SJCRH30 (cell line): ENCODE results near the gene ZAP70. TPM values are rescaled to one million over a fixed set of nuclear protein-coding genes. Genes with fewer than 3 reads are reported as not detected.

ENCODE experiments used
- DNase-seq, 2 experiments: peaks; one replicate each; pipeline ENCODE4 v3.0.0-alpha.2; 2015 to 2020
- H3K27ac ChIP-seq: fragments of 250-450 bp; sonication (Bioruptor Pico); 2 replicates; pipeline ENCODE4 v1.5.1; 2020; ENCODE audit warnings: mild to moderate bottlenecking, moderate library complexity
- H3K27me3 ChIP-seq: fragments of 250-450 bp; sonication (Bioruptor Pico); 2 replicates; pipeline ENCODE4 v1.5.1; 2020; ENCODE audit warnings: mild to moderate bottlenecking, moderate library complexity
- H3K36me3 ChIP-seq: fragments of 250-450 bp; sonication (Bioruptor Pico); 2 replicates; pipeline ENCODE4 v1.5.1; 2020; ENCODE audit warnings: mild to moderate bottlenecking, moderate library complexity
- H3K4me1 ChIP-seq: fragments of 250-450 bp; sonication (Bioruptor Pico); 2 replicates; pipeline ENCODE4 v1.5.1; 2020; ENCODE audit warnings: mild to moderate bottlenecking, moderate library complexity
- H3K4me3 ChIP-seq: fragments of 250-450 bp; sonication (Bioruptor Pico); 2 replicates; pipeline ENCODE4 v1.5.1; 2020; ENCODE audit warnings: mild to moderate bottlenecking, moderate library complexity
- H3K9me3 ChIP-seq: fragments of 250-450 bp; sonication (Bioruptor Pico); replicated peaks from 2 replicates; pipeline ENCODE4 v1.5.1; 2020; ENCODE audit warnings: mild to moderate bottlenecking, moderate library complexity
- total RNA-seq: library from RNA; depleted of rRNA; stranded (reverse); fragments of >200 nt; shearing (Covaris generic); gene quantifications from 2 replicates; pipeline ENCODE4 v1.2.3, GENCODE V29; 2014

The ZAP70 gene
- total RNA-seq, 1 experiment from 2014 or later = 0.30 TPM

DNA sequence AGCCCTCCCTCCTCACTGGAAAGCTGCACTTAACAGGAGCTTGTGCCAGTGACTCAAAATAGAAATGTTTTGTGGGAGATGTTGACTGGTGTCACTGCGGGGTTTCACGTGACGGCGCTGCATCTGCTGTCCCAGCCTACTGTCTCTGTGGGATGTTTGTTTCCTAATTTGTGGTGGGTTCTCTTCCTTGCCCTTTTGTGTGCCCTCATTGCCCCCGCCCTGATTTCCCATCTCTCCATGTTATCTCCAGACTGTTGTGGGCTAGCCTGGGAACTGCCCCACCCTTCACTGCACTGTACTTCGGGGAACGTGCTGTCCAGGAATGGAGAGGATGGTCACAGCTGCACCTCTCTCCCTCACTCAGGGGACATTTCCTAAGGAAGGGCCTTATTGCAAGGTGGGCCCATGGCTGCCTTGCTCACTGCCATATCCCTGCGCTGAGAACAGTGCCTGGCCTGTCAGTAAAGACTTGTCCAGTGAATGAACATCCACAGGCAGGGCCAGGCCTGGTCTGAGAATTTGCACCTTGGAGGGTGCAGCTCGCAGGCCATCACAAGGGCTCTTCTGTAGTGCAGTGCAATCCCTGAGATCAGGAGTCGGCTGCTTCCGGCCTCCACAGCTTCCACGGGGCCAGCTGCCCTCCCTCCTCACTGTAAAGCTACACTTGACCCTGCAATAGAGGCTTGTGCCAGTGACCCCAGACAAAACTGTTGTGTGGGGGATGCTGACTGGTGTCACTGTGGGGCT is 18.1 kb downstream of the ZAP70 start:
- no peaks in the 10 kb centered on the region for H3K36me3 ChIP-seq
- DNase-seq = no peak
- H3K27ac ChIP-seq = no peak overlapping the region
- H3K9me3 ChIP-seq = peaks cover 10% of the 10 kb centered on the region; the same call in 1 of the 2 replicates
- H3K4me1 ChIP-seq = peaks cover 5% of the 10 kb centered on the region; the same call in 1 of the 2 replicates
- no peak overlapping the region for H3K4me3 ChIP-seq
- no peaks in the 10 kb centered on the region for H3K27me3 ChIP-seq

DNA sequence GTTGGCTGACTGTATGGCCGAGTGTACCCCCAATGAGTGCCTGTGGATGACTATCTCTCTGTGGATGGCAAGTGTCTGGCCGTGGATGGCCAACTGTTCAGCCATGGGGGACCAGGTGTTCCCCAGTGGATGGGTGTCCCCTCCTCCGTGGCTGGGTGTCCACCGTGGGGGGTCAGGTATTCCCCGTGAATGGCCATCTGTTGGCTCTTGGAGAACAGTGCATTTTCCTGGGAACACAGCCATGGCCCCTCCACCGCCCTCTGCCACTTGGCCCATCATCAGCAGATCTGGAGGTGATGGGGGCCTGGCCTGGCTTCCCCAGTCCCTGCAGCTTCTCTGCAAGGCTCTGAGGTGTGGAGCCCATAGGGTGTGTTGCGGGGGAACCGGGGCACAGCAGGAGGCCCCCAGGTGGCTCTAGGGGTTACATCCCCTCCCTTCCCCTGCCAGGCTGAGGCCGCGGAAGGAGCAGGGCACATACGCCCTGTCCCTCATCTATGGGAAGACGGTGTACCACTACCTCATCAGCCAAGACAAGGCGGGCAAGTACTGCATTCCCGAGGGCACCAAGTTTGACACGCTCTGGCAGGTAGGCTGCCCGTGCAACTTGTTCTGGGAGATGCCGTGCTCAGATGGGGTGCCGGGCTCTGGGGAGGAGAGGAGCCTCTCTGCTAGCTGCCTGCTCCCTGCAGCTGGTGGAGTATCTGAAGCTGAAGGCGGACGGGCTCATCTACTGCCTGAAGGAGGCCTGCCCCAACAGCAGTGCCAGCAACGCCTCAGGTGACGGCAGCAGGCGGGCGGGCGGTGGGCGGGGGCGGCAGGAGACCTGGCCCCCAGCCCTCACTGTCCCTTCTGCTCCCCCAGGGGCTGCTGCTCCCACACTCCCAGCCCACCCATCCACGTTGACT is 19.3 kb downstream of the ZAP70 start:
- peaks cover 7% of the 10 kb centered on the region; the same call in 1 of the 2 replicates for H3K9me3 ChIP-seq
- no peak for DNase-seq
- peaks cover 2% of the 10 kb centered on the region; the same call in 1 of the 2 replicates for H3K4me1 ChIP-seq
- no peak overlapping the region for H3K4me3 ChIP-seq
- no peak overlapping the region for H3K27ac ChIP-seq
- no peaks in the 10 kb centered on the region for H3K36me3 ChIP-seq
- H3K27me3 ChIP-seq = no peaks in the 10 kb centered on the region

DNA sequence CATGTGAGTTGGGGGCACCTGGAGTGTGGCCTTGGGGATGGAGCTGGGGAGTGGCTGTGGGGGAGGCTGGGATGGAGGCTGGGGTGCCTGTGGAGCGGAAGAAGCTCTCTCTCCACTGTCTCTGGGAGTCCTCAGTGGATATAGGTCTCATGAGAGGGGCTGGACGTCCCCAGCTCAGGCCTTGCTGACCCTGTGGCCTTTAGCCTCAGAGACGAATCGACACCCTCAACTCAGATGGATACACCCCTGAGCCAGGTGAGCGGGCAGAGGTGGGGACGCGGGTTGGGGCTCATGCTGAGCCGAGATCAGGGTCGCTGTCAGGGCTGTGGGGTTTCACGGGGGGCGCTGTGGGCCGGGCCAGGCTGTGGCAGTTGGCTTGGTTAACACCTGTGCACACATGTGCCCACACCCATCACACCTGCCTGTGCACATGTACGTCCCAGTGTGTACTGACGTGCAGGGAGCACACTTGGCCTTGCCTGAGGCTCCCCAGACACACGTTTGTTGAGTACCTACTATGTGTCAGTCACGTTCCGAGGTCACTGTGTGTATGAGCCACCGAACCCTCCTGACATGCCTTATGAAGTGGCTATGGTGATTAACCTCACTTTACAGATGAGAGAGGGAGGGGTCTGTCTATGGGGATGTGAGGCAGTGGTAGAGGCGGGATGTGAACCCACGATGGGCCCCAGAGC is 20.1 kb downstream of the ZAP70 start:
- no peak overlapping the region for H3K27ac ChIP-seq
- no peak for DNase-seq
- no peaks in the 10 kb centered on the region for H3K4me1 ChIP-seq
- no peak overlapping the region for H3K4me3 ChIP-seq
- no peaks in the 10 kb centered on the region for H3K36me3 ChIP-seq
- H3K27me3 ChIP-seq = no peaks in the 10 kb centered on the region
- peaks cover 7% of the 10 kb centered on the region; the same call in 1 of the 2 replicates for H3K9me3 ChIP-seq

DNA sequence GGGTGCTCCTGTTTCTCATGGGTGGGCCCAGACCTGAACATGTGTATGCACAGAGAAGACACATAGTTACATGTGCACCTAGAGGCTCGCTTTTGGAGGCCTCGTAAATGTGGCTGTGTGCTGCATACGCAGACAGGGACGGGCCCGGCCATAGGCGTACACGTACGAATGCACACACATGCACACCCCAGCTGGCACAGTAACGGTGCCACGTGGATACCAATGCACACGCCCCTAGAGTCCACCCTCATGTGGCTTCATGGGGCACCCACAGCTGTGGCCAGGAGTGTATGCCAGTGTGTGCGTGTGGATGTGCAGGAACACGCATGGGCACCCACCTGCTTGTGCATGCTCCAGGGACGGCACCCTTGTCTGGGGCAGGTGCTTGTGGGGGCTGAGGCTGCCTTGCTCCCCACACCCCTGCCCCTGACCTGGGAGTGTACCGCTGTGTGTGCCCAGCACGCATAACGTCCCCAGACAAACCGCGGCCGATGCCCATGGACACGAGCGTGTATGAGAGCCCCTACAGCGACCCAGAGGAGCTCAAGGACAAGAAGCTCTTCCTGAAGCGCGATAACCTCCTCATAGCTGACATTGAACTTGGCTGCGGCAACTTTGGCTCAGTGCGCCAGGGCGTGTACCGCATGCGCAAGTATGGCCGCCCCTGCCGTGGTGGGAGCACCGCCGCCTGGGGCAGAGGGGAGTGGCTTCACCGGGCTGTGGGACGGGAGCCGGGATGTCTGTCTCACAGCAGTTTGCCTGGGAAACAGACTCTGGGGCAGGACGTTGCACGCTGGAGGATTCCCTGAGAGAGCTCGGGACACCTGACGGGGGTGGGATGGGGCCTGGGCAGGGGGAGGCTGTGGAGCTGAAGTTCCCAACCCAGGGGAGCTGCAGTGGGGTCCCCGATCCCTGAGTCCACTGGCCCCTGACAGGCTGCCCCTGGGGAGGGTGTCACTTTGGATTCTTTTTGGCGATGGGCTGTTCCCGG is 21.0 kb downstream of the ZAP70 start:
- no peaks in the 10 kb centered on the region for H3K36me3 ChIP-seq
- H3K9me3 ChIP-seq = peaks cover 7% of the 10 kb centered on the region; the same call in 1 of the 2 replicates
- DNase-seq = no peak
- H3K27ac ChIP-seq = no peak overlapping the region
- H3K4me3 ChIP-seq = no peak overlapping the region
- no peaks in the 10 kb centered on the region for H3K27me3 ChIP-seq
- H3K4me1 ChIP-seq = no peaks in the 10 kb centered on the region

DNA sequence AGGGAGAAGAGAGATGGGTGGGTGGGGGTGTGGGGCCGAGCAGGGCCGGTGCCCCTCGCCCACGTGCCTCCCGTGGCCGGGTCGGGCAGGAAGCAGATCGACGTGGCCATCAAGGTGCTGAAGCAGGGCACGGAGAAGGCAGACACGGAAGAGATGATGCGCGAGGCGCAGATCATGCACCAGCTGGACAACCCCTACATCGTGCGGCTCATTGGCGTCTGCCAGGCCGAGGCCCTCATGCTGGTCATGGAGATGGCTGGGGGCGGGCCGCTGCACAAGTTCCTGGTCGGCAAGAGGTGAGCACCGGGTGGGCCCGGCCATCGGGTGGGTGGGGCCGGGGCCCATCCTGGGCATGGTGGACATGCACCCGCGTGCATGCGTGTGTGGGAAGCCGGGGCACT is 21.8 kb downstream of the ZAP70 start:
- no peaks in the 10 kb centered on the region for H3K4me1 ChIP-seq
- H3K9me3 ChIP-seq = peaks cover 4% of the 10 kb centered on the region; the same call in 1 of the 2 replicates
- no peaks in the 10 kb centered on the region for H3K36me3 ChIP-seq
- no peak overlapping the region for H3K27ac ChIP-seq
- no peak for DNase-seq
- no peak overlapping the region for H3K4me3 ChIP-seq
- H3K27me3 ChIP-seq = no peaks in the 10 kb centered on the region

DNA sequence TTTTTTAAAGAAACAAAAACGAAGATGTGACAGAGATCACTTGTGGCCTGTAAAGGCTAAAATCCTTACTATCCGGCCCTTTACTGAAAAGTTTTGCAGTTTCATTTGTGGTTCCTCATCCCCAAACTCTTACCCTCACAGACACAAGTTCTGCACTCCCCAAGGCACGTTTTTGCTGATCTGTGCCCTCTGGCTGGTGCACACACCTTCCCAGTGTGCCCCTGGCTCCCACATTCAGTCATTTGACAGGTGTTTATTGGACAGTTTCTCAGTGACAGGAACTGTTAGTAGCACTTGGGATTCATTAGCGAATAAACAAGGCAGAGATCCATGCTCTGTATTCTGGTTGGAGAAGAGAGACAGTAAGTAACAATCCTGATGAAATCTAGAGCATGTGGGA is 22.8 kb downstream of the ZAP70 start:
- Histone ChIP-seq H3K36me3 (no peaks in the 10 kb centered on the region), H3K27ac (no peak overlapping the region), H3K4me1 (peaks cover 3% of the 10 kb centered on the region; the same call in 1 of the 2 replicates), H3K4me3 (no peak overlapping the region), H3K27me3 (no peaks in the 10 kb centered on the region), H3K9me3 (no peaks in the 10 kb centered on the region)
- no peak for DNase-seq

DNA sequence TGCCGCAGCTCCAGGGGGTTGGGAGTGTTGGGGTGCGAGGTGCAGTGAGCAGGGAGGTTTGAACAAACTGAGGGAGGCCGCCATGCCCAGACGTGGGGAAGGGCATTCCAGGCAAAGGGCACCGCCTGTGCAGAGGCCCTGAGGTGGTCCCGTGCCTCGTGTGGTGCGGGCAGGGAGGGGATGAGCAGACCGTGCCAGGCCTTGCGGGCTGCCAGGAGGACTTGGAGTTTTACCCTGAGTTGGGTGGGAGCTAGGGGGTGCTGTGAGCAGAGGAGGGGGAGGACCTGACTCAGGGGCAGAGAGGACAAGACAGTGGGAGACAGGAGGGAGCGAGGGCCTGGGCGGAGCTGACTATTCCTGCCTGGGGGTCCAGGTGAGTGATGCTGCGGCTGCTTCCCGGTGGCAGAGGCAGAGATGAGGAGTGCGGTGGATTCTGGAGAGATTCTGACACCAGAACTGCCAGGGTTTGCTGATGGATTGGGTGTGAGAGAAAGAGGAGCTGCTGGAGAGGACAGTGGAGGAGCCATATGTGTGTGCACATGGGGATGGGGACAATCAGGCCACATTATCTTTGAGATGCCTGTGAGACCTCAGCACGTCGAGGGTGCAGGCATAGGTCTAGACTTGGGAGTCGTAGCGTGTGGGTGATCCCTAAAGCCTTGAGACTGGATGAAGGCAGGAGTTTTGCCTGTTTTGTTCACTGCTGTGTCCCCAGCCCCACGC is 23.4 kb downstream of the ZAP70 start:
- H3K4me1 ChIP-seq = peaks cover 4% of the 10 kb centered on the region; the same call in 1 of the 2 replicates
- no peak overlapping the region for H3K27ac ChIP-seq
- H3K9me3 ChIP-seq = no peaks in the 10 kb centered on the region
- DNase-seq = no peak
- H3K36me3 ChIP-seq = no peaks in the 10 kb centered on the region
- no peak overlapping the region for H3K4me3 ChIP-seq
- no peaks in the 10 kb centered on the region for H3K27me3 ChIP-seq

DNA sequence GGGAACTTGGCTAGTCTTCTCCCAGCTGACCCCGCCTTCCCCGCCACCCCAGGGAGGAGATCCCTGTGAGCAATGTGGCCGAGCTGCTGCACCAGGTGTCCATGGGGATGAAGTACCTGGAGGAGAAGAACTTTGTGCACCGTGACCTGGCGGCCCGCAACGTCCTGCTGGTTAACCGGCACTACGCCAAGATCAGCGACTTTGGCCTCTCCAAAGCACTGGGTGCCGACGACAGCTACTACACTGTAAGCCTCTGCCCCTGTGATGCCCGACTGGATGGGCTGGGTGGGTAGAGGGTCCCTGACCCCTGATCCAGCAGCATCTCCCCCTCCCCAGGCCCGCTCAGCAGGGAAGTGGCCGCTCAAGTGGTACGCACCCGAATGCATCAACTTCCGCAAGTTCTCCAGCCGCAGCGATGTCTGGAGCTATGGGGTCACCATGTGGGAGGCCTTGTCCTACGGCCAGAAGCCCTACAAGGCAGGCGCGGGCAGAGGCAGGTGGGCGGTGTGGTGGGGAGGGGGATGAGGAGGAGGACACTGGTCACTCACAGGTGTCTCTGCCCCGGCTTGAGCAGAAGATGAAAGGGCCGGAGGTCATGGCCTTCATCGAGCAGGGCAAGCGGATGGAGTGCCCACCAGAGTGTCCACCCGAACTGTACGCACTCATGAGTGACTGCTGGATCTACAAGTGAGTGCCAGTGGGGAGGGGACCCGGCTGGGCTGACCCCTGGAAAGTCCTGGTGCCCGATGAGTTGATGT is 24.2 kb downstream of the ZAP70 start:
- no peak for DNase-seq

DNA sequence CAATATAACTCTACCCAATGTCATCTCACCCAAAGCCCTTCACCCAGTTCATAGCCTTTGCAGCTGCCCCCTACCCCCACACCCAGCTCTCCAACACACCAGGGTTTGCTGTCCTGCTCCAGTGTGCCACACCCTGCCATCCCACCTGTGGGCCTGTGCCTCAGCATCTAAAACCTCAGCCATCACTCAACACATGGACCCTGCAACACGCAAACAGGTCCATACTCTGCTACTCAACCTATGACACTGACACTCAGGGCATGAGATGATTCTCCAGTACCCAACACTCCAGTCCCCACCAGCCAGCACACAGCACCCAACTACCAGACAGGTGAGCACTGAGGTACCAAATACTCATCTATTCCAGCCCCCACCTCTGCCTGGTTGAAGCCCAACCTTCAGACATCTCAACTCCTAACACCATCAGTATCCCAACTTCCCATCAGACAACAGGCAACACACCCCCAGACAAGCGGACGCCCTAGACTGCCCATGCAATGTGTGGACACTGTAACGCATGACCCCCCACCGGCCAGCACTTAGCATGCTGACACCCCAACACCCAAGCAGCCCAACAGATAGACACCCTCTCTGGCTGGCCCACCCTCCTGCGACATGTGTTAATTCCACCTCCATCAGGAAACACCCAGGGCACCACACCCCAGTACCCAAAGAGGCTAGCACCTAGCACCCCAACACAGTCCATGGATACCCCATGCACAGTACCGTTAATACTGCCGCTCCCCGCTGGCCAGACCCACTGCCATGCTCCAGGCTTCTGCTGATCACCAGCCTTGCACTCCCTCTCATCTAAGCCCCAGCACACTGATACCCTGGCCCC is 25.0 kb downstream of the ZAP70 start:
- no peaks in the 10 kb centered on the region for H3K36me3 ChIP-seq
- peaks cover 4% of the 10 kb centered on the region; the same call in 1 of the 2 replicates for H3K4me1 ChIP-seq
- DNase-seq = no peak
- no peak overlapping the region for H3K27ac ChIP-seq
- no peak overlapping the region for H3K4me3 ChIP-seq
- no peaks in the 10 kb centered on the region for H3K9me3 ChIP-seq
- no peaks in the 10 kb centered on the region for H3K27me3 ChIP-seq

More for the DNA sequence above, 24.2 kb downstream of the ZAP70 start:
- Histone ChIP-seq H3K27ac (no peak overlapping the region), H3K36me3 (no peaks in the 10 kb centered on the region), H3K27me3 (no peaks in the 10 kb centered on the region), H3K4me1 (peaks cover 4% of the 10 kb centered on the region; the same call in 1 of the 2 replicates), H3K9me3 (no peaks in the 10 kb centered on the region), H3K4me3 (no peak overlapping the region)

DNA sequence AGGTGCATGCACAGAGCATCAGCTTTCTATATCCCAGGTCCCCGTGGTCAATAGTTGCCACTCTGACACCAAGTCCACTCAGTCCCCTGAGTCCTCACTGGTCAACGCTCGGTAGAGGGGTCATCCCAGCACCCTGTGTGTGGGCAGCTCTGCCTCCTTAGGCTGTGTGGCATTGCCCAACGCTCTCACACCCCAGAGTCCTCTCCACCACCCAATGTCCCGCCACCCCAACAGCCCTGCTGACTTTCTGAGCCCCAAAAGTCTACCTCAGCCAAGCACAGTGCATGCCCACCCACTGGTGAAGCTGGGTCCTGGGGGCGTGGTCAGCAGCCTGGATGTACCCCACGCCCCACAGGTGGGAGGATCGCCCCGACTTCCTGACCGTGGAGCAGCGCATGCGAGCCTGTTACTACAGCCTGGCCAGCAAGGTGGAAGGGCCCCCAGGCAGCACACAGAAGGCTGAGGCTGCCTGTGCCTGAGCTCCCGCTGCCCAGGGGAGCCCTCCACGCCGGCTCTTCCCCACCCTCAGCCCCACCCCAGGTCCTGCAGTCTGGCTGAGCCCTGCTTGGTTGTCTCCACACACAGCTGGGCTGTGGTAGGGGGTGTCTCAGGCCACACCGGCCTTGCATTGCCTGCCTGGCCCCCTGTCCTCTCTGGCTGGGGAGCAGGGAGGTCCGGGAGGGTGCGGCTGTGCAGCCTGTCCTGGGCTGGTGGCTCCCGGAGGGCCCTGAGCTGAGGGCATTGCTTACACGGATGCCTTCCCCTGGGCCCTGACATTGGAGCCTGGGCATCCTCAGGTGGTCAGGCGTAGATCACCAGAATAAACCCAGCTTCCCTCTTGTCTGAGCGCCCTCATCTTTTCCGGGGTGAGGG is 25.9 kb downstream of the ZAP70 start:
- no peaks in the 10 kb centered on the region for H3K36me3 ChIP-seq
- H3K4me1 ChIP-seq = peaks cover 4% of the 10 kb centered on the region; the same call in 1 of the 2 replicates
- DNase-seq = no peak
- no peak overlapping the region for H3K27ac ChIP-seq
- no peak overlapping the region for H3K4me3 ChIP-seq
- H3K9me3 ChIP-seq = no peaks in the 10 kb centered on the region
- H3K27me3 ChIP-seq = no peaks in the 10 kb centered on the region

DNA sequence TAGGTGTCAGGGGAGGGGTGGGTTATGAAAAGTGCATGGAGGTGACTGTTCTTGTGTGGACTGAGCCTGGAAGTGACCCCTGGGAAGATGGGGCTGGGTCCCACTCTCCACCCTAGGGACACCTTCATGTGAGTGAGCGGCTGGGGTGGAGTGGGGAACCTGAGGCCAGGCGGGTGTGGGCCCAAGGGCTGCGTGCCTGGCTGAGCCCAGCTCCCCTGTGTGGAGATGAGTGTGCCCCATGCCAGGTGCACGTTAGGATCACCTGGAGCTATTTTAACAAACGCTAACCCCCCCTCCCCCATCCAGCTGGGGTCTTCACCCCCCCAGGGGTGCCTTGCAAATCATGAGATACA is 26.5 kb downstream of the ZAP70 start:
- Histone ChIP-seq H3K4me3 (no peak overlapping the region), H3K4me1 (peaks cover 4% of the 10 kb centered on the region; the same call in 1 of the 2 replicates), H3K36me3 (no peaks in the 10 kb centered on the region), H3K27me3 (no peaks in the 10 kb centered on the region), H3K27ac (no peak overlapping the region), H3K9me3 (no peaks in the 10 kb centered on the region)
- no peak for DNase-seq
